Renal cortical epithelial cell (primary cell): ENCODE results near the gene PARD6G. TPM values are rescaled to one million over a fixed set of nuclear protein-coding genes. Genes with fewer than 3 reads are reported as not detected.

Experiments
- DNase-seq: peaks from one replicate; pipeline ENCODE4 v3.0.0-alpha.2; 2011; ENCODE audit warnings: low read depth
- total RNA-seq: library from RNA; depleted of rRNA; stranded (reverse); fragments of >200 nt; gene quantifications from 2 replicates; pipeline ENCODE4 v1.2.3, GENCODE V29; 2014

Gene PARD6G
- total RNA-seq, 1 donor from 2014 or later, result 1.5 TPM

- DNase-seq, result no peak
Observed at GRCh38 chr18:80108121-80108536, 139.2 kb downstream of the PARD6G start.

GRCh38 chr18:80107426-80107825 is 139.9 kb downstream of the PARD6G start:
- DNase-seq, result no peak

Other genes with a start within 250 kb of the PARD6G start
- gene RBFA, start 213.1 kb downstream of the PARD6G start, total RNA-seq, result 26.0 and 47.1 TPM in 2 replicates
- gene ADNP2, start 138.3 kb downstream of the PARD6G start, total RNA-seq, result 22.4 and 22.9 TPM in 2 replicates